ENCODE data around the gene TENT4A.

GRCh38 chr5:6801236-6801635, 88.0 kb downstream of the TENT4A start:
- TF ChIP-seq CTCF (IDR thresholded peaks at IDR 0.05) (no peak), POLR2A (IDR thresholded peaks at IDR 0.05) (no peak)

Data from upper lobe of left lung (tissue), 4 donors.